ENCODE measurements around the gene ARFGAP2.

Gene ARFGAP2

DNA sequence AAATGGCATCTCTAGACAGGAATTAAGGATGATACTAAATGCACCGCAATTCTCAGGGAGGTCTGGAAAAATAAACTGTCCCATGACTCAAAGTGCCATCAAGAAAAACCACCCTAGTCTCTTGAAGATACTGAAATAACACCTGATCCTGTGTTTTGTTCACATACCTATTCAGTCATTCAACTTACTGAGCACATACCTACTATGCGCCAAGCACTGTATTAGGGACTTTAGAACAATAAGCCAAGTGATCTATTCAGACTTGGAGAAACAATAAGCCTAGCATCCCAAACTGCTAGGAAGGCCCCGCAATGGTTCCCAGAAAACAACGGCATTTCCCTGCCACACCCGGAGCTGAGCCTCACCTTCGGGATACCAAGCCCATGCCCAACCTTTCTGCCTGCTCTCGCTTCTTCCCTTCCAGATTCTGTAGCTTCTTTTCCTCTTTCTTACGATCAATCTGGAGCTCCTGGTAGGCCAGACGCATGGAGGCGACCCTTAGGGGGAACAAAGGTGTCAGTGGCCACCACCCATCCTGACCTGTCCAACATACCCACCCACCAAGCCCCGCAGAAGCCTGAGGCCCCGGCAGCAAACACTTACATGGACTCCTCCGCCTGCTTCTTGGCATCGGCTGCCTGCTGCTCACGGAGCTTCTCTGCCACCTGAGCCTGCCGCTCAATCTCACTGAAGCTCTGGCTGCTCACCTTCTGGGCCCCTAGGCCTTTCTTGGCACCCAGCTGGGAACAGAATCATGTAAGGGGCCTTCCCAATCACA lies 5.4 kb downstream of the ARFGAP2 start:
- no peak for DNase-seq (ENCODE audit: low read depth in 2 of 2)

DNA sequence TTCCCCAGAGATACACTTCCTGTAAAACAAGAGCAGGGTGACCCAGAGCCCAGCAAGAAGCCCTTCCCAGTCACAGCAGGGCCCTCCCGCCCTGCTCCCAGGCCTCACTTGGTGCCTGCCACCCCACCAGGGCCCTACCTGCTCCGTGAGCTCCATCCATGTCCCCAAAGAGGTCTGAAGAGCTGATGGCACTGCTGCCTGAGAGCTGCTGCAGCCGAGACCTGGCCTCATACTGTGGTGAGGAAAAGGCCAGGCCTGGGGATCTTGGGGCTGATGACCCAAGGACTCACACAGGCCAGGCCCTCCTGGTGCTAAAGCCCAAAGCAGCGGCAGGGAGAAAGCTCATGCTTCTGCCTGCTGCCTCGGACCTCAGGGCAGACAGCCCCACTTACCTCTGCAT lies 10.3 kb downstream of the ARFGAP2 start:
- no peak for DNase-seq (ENCODE audit: low read depth in 2 of 2)

GRCh38 chr11:47165253-47165840 lies 11.3 kb downstream of the ARFGAP2 start:
- no peak for DNase-seq (ENCODE audit: low read depth in 2 of 2)

DNA sequence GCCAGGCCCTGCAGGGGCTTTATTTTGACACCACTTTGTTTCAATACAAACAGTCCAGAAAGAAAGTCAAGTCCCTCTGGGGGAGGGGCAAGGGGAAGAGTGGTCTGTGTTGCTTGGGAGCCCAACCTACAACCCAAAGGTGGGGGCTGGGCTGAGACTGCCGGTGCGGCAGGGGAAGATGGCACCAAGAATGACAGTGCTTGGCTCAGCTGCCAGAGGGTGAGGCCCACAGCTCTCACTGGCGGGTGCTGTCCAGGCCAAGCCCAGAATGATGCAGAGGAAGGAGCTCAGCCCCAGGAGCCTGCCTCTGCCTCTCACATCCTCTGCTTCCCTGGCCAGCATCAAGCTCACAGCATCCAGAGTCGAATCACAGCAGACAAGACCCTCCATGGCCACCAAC lies 12.4 kb downstream of the ARFGAP2 start:
- no peak for DNase-seq (ENCODE audit: low read depth in 2 of 2)

DNA sequence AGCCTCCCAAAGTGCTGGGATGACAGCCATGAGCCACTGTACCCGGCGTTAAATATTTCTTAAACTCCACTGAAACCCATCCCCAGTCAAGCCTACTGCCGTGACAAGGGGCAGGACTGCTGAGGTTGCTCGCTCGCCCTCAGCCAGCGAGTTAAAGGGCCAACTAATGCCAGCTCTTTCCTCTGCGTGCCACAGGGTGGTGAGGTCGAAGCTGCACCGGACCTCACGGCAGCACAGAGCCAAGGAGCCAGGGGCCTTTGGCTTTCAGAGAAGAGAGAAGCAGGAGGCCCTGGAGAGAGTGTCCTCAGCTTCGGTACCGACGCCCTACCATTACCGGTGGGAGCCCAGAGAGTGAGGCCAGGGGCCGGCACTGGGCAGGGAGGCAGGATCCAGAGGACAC lies 12.8 kb downstream of the ARFGAP2 start:
- DNase-seq (ENCODE audit: low read depth in 2 of 2): no peak

DNA sequence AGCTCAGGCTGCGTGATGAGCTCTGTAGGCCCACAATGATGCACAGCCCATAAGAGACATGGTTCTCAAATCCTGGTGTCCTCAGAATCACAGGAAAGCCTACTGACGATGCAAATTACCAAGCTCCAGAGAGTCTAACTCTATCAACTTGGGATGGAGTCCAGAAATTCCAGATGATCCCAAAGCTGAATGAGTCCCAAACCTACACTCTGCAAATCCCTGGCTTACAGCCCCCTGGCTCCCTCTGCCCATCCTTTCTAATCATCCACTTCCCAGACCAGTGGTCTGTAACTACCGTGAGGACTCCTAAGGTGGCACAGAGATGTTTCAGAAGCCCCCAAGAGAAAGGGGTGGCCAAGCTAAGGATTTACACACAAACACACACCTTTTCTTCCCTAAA lies 13.5 kb downstream of the ARFGAP2 start:
- no peak for DNase-seq (ENCODE audit: low read depth in 2 of 2)

DNA sequence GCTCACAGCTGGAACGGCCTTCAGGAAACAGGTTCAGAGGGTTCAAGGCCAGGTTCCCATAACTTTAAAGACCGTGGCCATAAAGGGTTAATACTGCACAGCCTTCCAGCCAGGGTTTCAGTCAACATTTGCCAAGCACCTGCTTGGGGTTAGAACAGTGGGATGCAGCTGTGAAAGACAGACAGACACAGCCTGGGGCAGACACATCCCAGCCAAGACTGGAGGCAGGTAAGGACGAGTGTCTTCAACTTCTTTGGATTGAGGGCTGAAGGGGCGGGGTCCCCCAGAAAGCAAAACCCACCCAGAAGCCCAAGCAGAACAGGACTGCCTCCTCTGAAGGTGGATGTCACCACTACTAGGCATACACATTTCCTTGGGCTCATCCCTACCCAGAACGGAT lies 14.3 kb downstream of the ARFGAP2 start:
- no peak for DNase-seq (ENCODE audit: low read depth in 2 of 2)

DNA sequence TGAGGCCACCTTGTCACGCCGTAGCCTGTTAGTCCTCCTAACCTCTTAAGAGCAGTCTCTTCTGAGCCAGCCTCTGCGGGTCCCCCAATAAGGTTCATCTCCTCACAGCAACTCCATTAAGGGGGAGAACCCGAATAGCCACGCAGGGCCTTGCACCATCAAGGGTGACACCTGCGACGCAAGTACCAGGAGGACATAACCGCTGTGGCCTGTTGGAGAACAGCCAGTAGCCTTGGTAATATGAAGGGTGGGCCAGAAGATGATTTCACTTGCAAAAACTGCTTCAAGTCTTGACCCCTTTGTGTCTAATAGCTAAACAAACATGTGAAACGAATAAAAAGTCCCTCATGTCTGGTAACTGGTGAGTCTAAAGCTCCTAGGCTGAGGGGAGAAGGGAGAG lies 14.8 kb downstream of the ARFGAP2 start:
- DNase-seq (ENCODE audit: low read depth in 2 of 2): no peak

GRCh38 chr11:47161134-47161854 lies 15.4 kb downstream of the ARFGAP2 start:
- DNase-seq (ENCODE audit: low read depth in 2 of 2): peak; percentile 30 to 34

- DNase-seq (ENCODE audit: low read depth in 2 of 2): no peak
These were observed 15.9 kb downstream of the ARFGAP2 start for GRCh38 chr11:47160753-47161133.

DNA sequence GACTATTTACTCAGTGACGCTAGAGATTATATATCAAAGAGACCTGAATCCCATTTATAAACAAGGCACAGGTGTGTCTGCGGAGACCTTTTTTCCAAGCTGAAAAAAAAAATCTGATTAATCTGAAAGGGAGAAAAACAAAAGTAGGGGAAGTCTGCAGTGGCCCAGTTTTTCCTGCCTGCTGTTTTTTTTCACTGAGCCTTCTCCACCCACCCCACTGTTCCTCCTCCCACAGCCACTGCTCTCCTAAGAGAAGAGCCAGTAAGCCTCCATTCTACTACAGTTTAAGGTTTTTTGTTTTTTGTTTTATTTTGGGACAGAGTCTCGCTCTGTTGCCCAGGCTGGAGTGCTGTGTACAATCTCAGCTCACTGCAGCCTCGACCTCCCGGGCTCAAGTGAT lies 18.4 kb downstream of the ARFGAP2 start:
- no peak for DNase-seq (ENCODE audit: low read depth in 2 of 2)

DNA sequence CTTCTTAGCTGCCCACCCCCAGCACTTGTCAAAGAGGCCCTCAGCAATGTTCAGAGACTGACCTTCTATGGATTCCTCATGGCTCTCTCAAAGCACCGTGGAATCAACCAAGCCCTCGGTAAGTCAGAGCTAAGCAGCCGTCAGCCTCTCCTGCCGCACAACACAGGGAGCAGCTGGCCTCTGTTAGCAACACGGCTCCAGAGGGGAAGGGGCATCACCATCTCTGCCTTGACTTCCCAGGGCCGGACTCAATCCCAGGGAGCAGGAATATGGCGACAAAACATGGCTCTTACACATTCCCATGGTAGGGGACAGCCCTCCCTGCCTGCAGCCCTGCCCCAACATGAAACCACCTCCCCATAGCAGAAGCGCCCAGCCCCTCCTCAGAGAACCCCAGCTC lies 18.9 kb downstream of the ARFGAP2 start:
- no peak for DNase-seq (ENCODE audit: low read depth in 2 of 2)

GRCh38 chr11:47156951-47157350 lies 19.7 kb downstream of the ARFGAP2 start:
- DNase-seq (ENCODE audit: low read depth in 2 of 2): no peak

GRCh38 chr11:47156333-47156732 lies 20.3 kb downstream of the ARFGAP2 start:
- no peak for DNase-seq (ENCODE audit: low read depth in 2 of 2)

DNA sequence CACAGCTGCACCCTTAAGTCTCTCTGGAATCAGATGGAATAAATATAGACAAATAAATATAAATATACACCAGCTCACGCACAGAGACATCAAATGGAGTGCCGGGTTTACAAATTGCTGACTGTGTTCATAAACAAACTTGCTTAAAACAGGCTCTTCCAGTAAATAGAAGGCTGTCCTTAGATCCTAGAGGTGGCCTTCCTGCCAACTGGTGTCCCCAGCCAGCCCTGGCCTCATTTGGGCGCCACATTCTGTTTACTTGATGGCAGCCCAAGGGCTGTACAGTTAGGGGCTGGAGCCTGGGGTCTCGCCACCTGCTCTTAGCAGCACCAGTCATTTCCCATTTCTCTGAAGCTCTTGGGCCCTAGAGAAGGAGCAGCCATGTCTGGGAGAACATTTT lies 20.8 kb downstream of the ARFGAP2 start:
- no peak for DNase-seq (ENCODE audit: low read depth in 2 of 2)

GRCh38 chr11:47154616-47155570 lies 21.8 kb downstream of the ARFGAP2 start:
- DNase-seq (ENCODE audit: low read depth in 2 of 2): no peak

- peak; percentile 56 to 64 for DNase-seq (ENCODE audit: low read depth in 2 of 2)
These were observed 23.4 kb downstream of the ARFGAP2 start for GRCh38 chr11:47152953-47153950.

DNA sequence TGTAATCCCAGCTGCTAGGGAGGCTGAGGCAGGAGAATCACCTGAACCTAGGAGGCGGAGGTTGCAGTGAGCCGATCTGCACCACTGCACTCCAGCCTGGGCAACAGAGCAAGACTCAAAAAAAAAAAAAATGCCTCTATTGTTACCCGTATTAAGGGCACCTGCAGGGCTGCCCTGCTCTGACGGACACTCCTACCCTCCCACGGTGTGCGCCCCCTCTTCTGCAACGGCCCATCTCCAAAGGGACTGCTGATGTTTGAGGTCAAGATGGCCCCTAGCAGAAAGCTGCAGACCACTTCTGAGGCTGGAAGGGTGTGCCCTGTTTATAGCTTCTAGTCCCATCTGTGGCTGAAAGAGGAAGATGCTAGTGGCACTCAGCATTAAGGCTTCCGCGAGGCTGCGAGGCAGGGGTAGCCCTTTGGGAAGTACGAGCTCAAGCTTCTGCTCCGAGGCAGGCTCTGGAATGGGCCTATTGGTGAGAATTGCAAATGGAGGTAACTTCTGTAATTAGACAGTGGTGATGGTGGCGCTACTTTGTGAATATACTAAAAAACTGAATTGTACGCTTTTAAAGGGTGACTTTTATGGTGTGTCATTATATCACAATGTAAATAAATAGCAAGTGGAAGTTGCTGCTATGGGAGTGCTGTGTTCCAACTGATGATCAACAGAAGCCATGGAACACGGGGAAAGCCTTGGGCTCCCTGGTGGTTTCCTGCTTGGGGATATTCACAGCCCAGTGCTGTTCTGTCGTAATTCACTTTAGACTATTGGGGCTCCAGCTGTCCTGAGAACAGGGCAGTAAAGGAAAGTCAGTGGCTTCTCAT lies 24.3 kb downstream of the ARFGAP2 start:
- DNase-seq (ENCODE audit: low read depth in 2 of 2): no peak

DNA sequence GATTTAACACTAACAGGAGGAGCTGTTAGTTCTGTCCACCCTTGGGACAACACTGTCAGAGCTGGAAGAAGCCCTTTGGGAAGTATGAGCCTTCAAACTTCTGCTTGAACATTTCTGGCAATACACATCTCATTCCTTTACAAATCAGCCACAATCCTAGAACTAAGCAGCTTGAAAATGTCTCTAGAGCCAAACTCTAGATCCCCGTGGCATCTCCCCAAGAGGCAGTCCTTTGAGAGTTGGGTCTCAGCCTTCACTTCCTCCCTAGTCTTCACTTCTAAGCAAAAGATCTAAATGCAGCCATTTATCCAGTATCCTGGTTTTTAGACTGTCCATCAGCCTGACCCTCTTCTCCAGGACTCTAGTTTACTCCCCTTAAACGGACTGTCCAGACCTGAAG lies 26.9 kb downstream of the ARFGAP2 start:
- DNase-seq (ENCODE audit: low read depth in 2 of 2): no peak
